Measurements from ENCODE around the gene SLC4A8.

DNA sequence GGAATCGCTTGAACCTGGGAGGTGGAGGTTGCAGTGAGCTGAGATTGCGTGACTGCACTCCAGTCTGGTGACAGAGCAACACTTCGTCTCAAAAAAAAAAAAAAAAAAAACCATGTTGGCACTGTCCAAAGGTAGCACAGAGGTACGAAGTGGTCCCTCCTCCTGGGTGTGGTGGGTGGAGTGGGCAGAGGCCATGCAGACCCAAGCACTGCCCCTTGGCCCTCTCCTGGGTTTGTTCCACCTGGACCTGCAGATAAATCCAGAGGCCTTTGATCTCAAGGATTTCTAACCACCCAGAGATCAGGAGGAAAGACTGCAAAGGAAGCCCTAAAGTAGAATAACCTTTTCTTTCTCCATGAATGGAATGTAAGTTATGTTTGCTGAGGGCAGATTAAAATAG is 24.7 kb upstream of the SLC4A8 start:
- TF ChIP-seq, protein P1, sequence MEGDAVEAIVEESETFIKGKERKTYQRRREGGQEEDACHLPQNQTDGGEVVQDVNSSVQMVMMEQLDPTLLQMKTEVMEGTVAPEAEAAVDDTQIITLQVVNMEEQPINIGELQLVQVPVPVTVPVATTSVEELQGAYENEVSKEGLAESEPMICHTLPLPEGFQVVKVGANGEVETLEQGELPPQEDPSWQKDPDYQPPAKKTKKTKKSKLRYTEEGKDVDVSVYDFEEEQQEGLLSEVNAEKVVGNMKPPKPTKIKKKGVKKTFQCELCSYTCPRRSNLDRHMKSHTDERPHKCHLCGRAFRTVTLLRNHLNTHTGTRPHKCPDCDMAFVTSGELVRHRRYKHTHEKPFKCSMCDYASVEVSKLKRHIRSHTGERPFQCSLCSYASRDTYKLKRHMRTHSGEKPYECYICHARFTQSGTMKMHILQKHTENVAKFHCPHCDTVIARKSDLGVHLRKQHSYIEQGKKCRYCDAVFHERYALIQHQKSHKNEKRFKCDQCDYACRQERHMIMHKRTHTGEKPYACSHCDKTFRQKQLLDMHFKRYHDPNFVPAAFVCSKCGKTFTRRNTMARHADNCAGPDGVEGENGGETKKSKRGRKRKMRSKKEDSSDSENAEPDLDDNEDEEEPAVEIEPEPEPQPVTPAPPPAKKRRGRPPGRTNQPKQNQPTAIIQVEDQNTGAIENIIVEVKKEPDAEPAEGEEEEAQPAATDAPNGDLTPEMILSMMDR (IDR thresholded peaks at IDR 0.05): no peak
- TF ChIP-seq POLR2AphosphoS5 (IDR thresholded peaks at IDR 0.05) (no peak), EP300 (IDR thresholded peaks at IDR 0.05) (no peak), POLR2A (IDR thresholded peaks at IDR 0.05) (no peak)
